GM15510 (cell line): ENCODE measurements around the gene ADAM22.

Experiments
- POLR2A ChIP-seq: IDR thresholded peaks from 3 replicates; pipeline ENCODE4 v1.6.1; 2011; ENCODE audit warnings: borderline replicate concordance; ENCODE audit not compliant: insufficient read length; ENCODE audit errors: extremely low read depth

The ADAM22 gene

GRCh38 chr7:88115258-88115796 lies 181.3 kb downstream of the ADAM22 start:
- no peak for TF ChIP-seq POLR2A

- TF ChIP-seq POLR2A = no peak
Measured at GRCh38 chr7:88115816-88116215, 181.8 kb downstream of the ADAM22 start.

DNA sequence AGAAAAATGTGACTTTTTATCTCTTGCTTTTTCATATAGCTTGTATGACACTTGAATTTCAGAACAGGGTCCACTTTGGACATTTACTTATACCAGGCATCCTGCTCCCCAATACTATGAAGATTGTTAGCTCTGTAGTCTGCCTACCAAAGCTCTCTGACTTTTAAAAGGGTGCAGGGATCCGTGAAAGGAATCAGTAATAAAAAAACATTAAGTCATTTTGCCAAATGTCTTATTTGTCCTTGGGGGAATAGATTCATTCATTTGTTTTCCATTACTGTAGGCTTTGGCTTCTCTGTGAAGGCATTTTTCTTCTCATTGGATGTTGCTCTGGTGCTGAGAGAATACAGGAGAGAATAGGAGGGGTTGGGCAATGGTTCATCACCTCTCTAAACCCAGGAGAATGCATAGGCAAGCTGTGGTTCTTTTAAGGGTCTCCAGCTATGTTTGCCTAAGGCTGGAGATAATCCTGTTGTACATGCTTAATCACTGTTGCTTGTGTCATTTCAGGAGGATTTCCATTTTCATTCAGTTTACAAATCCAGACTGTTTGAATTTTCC lies 182.3 kb downstream of the ADAM22 start:
- TF ChIP-seq POLR2A = no peak

DNA sequence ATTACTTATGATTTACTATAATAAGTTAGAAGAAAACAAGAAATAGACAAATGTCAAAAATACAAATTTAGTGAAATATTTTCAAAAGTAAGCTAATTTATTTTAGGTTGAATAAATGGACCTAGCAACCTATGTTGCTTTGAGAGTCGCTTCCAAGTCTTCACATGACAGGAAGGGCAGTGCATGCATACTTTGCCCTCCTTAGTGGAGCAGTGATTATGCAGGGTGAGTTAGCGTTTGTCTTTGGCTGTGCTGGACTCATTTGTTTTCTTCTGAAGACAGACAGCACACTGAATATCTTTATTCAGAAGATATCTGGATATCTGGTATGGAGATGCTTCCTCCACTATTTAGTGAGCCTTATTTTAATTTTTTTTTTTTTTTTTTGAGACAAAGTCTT lies 183.3 kb downstream of the ADAM22 start:
- no peak for TF ChIP-seq POLR2A

GRCh38 chr7:88121335-88121734 lies 187.3 kb downstream of the ADAM22 start:
- no peak for TF ChIP-seq POLR2A

DNA sequence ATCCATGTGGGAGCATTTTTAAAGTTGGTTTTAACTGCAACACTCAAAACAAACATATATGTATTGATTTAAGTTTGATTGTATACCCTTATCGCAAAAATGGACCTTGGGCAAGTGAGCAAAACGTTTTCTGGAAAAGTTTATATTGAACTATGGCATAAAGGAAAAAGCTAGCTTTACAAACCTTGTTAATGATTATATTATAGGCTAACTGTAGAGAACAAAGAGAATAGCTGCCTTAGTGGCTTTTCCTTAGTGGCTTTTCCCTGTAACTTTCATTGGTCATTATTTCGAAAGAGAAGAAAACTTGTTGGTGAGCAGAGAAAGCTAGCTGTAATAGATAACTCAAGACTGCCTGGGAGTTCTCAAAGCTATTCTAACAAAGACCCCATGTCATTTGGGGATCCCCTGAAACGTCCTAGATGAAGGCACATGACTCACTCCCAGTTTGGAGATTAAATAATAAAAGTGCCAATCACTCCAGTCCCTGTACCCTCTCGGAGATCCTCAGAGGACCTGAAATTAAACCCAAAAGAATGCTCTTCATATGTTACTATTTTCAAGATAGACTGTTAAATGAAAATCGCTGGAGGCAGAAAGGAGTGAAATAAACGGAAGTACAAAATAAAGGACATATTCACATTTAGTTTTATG lies 193.7 kb downstream of the ADAM22 start:
- TF ChIP-seq POLR2A = no peak

DNA sequence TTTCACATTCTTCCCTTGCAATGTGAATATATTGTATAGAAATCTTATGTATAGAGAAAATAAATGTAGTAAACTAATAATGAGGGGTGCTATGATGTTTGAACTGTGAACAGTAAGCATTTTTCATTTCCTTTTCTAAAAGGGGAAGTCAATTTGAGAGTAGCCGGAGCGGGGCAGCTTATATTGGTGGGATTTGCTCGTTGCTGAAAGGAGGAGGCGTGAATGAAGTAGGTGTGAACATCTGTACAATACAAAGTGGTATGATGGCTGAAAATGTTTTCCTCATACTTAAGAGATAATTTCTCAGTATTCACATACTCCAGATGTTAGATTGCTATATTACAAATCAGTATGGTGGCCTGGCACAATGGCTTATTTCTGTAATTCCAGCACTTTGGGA lies 198.7 kb downstream of the ADAM22 start:
- TF ChIP-seq POLR2A = no peak

DNA sequence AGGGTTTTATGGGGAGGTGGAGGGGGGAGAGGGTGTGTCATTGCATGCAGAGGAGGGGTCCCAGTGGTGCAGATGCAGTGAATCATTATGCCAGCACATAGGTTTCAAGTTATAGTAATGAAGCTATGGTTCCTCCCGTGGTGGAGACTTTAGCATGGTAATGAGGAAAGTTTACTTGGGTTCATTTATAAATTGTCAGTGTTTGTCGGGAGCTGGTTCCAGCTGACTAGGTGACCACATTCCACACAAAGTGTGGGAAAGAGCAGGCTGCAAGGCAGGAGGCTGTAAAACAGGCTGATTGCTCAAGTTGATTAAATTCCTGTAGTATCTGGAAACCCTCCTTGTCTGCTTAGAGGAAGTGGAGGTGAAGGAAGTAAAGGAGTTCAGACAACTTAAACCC lies 206.9 kb downstream of the ADAM22 start:
- TF ChIP-seq POLR2A = no peak

- no peak for TF ChIP-seq POLR2A
Measured at GRCh38 chr7:88141479-88141878, 207.4 kb downstream of the ADAM22 start.

GRCh38 chr7:88141953-88142352 lies 207.9 kb downstream of the ADAM22 start:
- no peak for TF ChIP-seq POLR2A

GRCh38 chr7:88146616-88147015 lies 212.6 kb downstream of the ADAM22 start:
- no peak for TF ChIP-seq POLR2A

GRCh38 chr7:88147341-88147740 lies 213.3 kb downstream of the ADAM22 start:
- TF ChIP-seq POLR2A = no peak

GRCh38 chr7:88147949-88148348 lies 213.9 kb downstream of the ADAM22 start:
- TF ChIP-seq POLR2A = no peak

DNA sequence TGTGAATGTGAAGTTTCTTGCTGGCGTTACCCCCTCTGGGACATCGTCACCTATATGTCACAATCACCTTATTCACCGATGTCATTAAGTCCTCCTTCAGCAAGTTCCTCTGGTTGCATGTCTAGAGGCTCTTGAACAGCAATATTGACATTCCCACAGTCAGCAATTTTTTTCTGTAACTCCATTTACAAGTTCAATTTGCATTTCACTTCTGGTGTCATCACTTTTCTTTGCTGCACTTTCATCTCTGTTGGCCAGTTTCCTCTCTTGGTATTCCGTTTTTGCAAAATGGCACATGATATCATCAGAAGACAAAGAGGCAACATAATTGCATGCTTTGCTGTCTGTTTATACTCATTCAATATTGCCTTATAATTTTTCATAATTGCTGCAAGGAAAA lies 216.0 kb downstream of the ADAM22 start:
- no peak for TF ChIP-seq POLR2A

GRCh38 chr7:88151119-88151790 lies 217.2 kb downstream of the ADAM22 start:
- TF ChIP-seq POLR2A = no peak

- TF ChIP-seq POLR2A = no peak
Measured at GRCh38 chr7:88153378-88153777, 219.3 kb downstream of the ADAM22 start.
